Fibroblast of lung (primary cell): ENCODE results near the gene PSD2.

ENCODE experiments used
- EZH2 ChIP-seq: IDR thresholded peaks from 2 replicates; pipeline ENCODE4 v1.5.1; 2012; ENCODE audit warnings: low read length, control low read depth, mild to moderate bottlenecking; ENCODE audit errors: missing control alignments
- TF ChIP-seq, protein P1 (sequence below), 2 donors: IDR thresholded peaks in 1 of 2; conservative IDR thresholded peaks in 1 of 2; 1 replicate in 1 of 2; 2 replicates in 1 of 2; pipeline ENCODE4 v1.5.1; 2011 to 2012; ENCODE audit warnings: low read length in 2 of 2, control low read depth in 1 of 2, inconsistent platforms in 1 of 2, low read depth in 1 of 2, mild to moderate bottlenecking in 1 of 2

- TF ChIP-seq, protein P1, sequence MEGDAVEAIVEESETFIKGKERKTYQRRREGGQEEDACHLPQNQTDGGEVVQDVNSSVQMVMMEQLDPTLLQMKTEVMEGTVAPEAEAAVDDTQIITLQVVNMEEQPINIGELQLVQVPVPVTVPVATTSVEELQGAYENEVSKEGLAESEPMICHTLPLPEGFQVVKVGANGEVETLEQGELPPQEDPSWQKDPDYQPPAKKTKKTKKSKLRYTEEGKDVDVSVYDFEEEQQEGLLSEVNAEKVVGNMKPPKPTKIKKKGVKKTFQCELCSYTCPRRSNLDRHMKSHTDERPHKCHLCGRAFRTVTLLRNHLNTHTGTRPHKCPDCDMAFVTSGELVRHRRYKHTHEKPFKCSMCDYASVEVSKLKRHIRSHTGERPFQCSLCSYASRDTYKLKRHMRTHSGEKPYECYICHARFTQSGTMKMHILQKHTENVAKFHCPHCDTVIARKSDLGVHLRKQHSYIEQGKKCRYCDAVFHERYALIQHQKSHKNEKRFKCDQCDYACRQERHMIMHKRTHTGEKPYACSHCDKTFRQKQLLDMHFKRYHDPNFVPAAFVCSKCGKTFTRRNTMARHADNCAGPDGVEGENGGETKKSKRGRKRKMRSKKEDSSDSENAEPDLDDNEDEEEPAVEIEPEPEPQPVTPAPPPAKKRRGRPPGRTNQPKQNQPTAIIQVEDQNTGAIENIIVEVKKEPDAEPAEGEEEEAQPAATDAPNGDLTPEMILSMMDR (conservative IDR thresholded peaks at IDR 0.05 in 1 of 2, IDR thresholded peaks at IDR 0.05 in 1 of 2; ENCODE audit: low read depth in 1 of 2, low read length in 2 of 2), result no peak
- TF ChIP-seq EZH2, result no peak
These were observed 71.5 kb downstream of the PSD2 start for GRCh38 chr5:139867109-139867508.
